NCI-H226 (cell line): Measurements from ENCODE around the gene DAB1.
"Not testable (repeated sequence)": the region's sequence is repeated elsewhere in the genome, so short reads cannot be mapped to it uniquely, and the experiment has no call there.

Source experiments
- DNase-seq: peaks from one replicate; pipeline ENCODE4 v3.0.0-alpha.2; 2015

DAB1 gene

GRCh38 chr1:57265104-57265503, 158.8 kb downstream of the DAB1 start:
- no peak for DNase-seq

- DNase-seq: no peak
Observed at GRCh38 chr1:57262472-57262871, 161.4 kb downstream of the DAB1 start.

- DNase-seq: no peak
Observed at GRCh38 chr1:57258557-57259325, 165.1 kb downstream of the DAB1 start.

- no peak for DNase-seq
Observed at GRCh38 chr1:57255945-57256344, 167.9 kb downstream of the DAB1 start.

GRCh38 chr1:57254022-57254421, 169.8 kb downstream of the DAB1 start:
- peak; percentile 43 for DNase-seq

- no peak for DNase-seq
Observed at GRCh38 chr1:57252597-57253294, 171.1 kb downstream of the DAB1 start.

GRCh38 chr1:57250021-57250420, 173.8 kb downstream of the DAB1 start:
- DNase-seq: no peak

GRCh38 chr1:57249511-57249910, 174.3 kb downstream of the DAB1 start:
- DNase-seq: no peak

GRCh38 chr1:57248830-57249229, 175.0 kb downstream of the DAB1 start:
- DNase-seq: no peak

- no peak for DNase-seq
Observed at GRCh38 chr1:57238233-57238781, 185.6 kb downstream of the DAB1 start.

- DNase-seq: no peak
Observed at GRCh38 chr1:57235730-57236510, 187.9 kb downstream of the DAB1 start.

- DNase-seq: no peak
Observed at GRCh38 chr1:57234459-57234858, 189.4 kb downstream of the DAB1 start.

GRCh38 chr1:57232500-57232899, 191.4 kb downstream of the DAB1 start:
- DNase-seq: no peak

- no peak for DNase-seq
Observed at GRCh38 chr1:57229998-57230397, 193.9 kb downstream of the DAB1 start.

GRCh38 chr1:57229076-57229475, 194.8 kb downstream of the DAB1 start:
- no peak for DNase-seq

GRCh38 chr1:57222801-57223200, 201.1 kb downstream of the DAB1 start:
- no peak for DNase-seq

GRCh38 chr1:57222307-57222706, 201.6 kb downstream of the DAB1 start:
- no peak for DNase-seq

GRCh38 chr1:57220905-57221304, 203.0 kb downstream of the DAB1 start:
- DNase-seq: not testable (repeated sequence)

GRCh38 chr1:57218487-57219079, 205.3 kb downstream of the DAB1 start:
- no peak for DNase-seq

GRCh38 chr1:57217905-57218304, 206.0 kb downstream of the DAB1 start:
- no peak for DNase-seq

GRCh38 chr1:57214951-57215575, 208.8 kb downstream of the DAB1 start:
- DNase-seq: no peak

GRCh38 chr1:57210881-57211280, 213.0 kb downstream of the DAB1 start:
- no peak for DNase-seq
